ENCODE data around the gene SMG6.
"Not testable (repeated sequence)": the region's sequence is repeated elsewhere in the genome, so short reads cannot be mapped to it uniquely, and the experiment has no call there.

Gene SMG6

GRCh38 chr17:2020721-2021120, 282.9 kb downstream of the SMG6 start:
- peaks cover under 1 to 9% of the 10 kb centered on the region in 2 donors for H3K4me1 Mint-ChIP-seq (ENCODE audit: low read depth in 2 of 2)
- ATAC-seq (replicated peaks), result no peak

GRCh38 chr17:2019723-2020122, 283.9 kb downstream of the SMG6 start:
- Mint-ChIP-seq H3K27me3 (peaks cover 47 to 48% of the 10 kb centered on the region in 2 donors), H3K4me3 (no peak overlapping the region), H3K36me3 (ENCODE audit: insufficient read depth) (peaks cover 6% of the 10 kb centered on the region), H3K9me3 (no peaks in the 10 kb centered on the region), H3K4me1 (ENCODE audit: low read depth in 2 of 2) (peaks cover 0 to 8% of the 10 kb centered on the region in 2 donors), H3K27ac (peak overlapping the region in 1 of 2 donors; percentile 18)
- no peak for ATAC-seq (replicated peaks)
- DNase-seq, result no peak

More at GRCh38 chr17:2020721-2021120, 282.9 kb downstream of the SMG6 start:
- Mint-ChIP-seq H3K36me3 (ENCODE audit: insufficient read depth) (peaks cover 8% of the 10 kb centered on the region), H3K27me3 (peaks cover 39 to 41% of the 10 kb centered on the region in 2 donors), H3K4me3 (no peak overlapping the region), H3K9me3 (no peaks in the 10 kb centered on the region), H3K27ac (no peak overlapping the region)
- no peak for DNase-seq

- ATAC-seq (replicated peaks) (no peak), DNase-seq (no peak)
- Mint-ChIP-seq H3K36me3 (ENCODE audit: insufficient read depth) (peaks cover 3% of the 10 kb centered on the region), H3K4me3 (no peak overlapping the region), H3K27ac (peak overlapping the region in 1 of 2 donors; percentile 18), H3K9me3 (no peaks in the 10 kb centered on the region), H3K4me1 (ENCODE audit: low read depth in 2 of 2) (peaks cover 0 to 8% of the 10 kb centered on the region in 2 donors), H3K27me3 (peaks cover 50 to 56% of the 10 kb centered on the region in 2 donors)
These were observed 284.7 kb downstream of the SMG6 start for GRCh38 chr17:2018716-2019510.

GRCh38 chr17:2017274-2017941, 286.2 kb downstream of the SMG6 start:
- Mint-ChIP-seq H3K9me3 (no peaks in the 10 kb centered on the region), H3K36me3 (ENCODE audit: insufficient read depth) (no peaks in the 10 kb centered on the region), H3K27ac (no peak overlapping the region), H3K4me3 (peak overlapping the region in 1 of 2 donors; percentile 13), H3K27me3 (peaks cover 58 to 67% of the 10 kb centered on the region in 2 donors), H3K4me1 (ENCODE audit: low read depth in 2 of 2) (peaks cover 0 to 6% of the 10 kb centered on the region in 2 donors)
- DNase-seq, result no peak
- no peak for ATAC-seq (replicated peaks)

GRCh38 chr17:2016494-2016893, 287.1 kb downstream of the SMG6 start:
- H3K9me3 Mint-ChIP-seq, result no peaks in the 10 kb centered on the region
- ATAC-seq (replicated peaks), result no peak
- H3K36me3 Mint-ChIP-seq (ENCODE audit: insufficient read depth), result no peaks in the 10 kb centered on the region
- peaks cover 0 to 6% of the 10 kb centered on the region in 2 donors for H3K4me1 Mint-ChIP-seq (ENCODE audit: low read depth in 2 of 2)
- peaks cover 67 to 76% of the 10 kb centered on the region in 2 donors for H3K27me3 Mint-ChIP-seq
- no peak overlapping the region for H3K4me3 Mint-ChIP-seq
- H3K27ac Mint-ChIP-seq, result no peak overlapping the region
- no peak for DNase-seq

GRCh38 chr17:2015314-2015713, 288.3 kb downstream of the SMG6 start:
- no peak overlapping the region for H3K27ac Mint-ChIP-seq
- no peaks in the 10 kb centered on the region for H3K9me3 Mint-ChIP-seq
- H3K4me3 Mint-ChIP-seq, result no peak overlapping the region
- H3K4me1 Mint-ChIP-seq (ENCODE audit: low read depth in 2 of 2), result peaks cover 0 to 2% of the 10 kb centered on the region in 2 donors
- no peaks in the 10 kb centered on the region for H3K36me3 Mint-ChIP-seq (ENCODE audit: insufficient read depth)
- ATAC-seq (replicated peaks) (no peak), DNase-seq (no peak)
- peaks cover 67 to 77% of the 10 kb centered on the region in 2 donors for H3K27me3 Mint-ChIP-seq

GRCh38 chr17:2013994-2014317, 289.6 kb downstream of the SMG6 start:
- H3K27ac Mint-ChIP-seq, result no peak overlapping the region
- H3K36me3 Mint-ChIP-seq (ENCODE audit: insufficient read depth), result no peaks in the 10 kb centered on the region
- ATAC-seq (replicated peaks) (no peak), DNase-seq (no peak)
- H3K9me3 Mint-ChIP-seq, result no peaks in the 10 kb centered on the region
- H3K27me3 Mint-ChIP-seq, result peaks cover 55 to 63% of the 10 kb centered on the region in 2 donors
- no peak overlapping the region for H3K4me3 Mint-ChIP-seq
- peaks cover 0 to 2% of the 10 kb centered on the region in 2 donors for H3K4me1 Mint-ChIP-seq (ENCODE audit: low read depth in 2 of 2)

- H3K36me3 Mint-ChIP-seq (ENCODE audit: insufficient read depth); ATAC-seq (replicated peaks); H3K4me1 Mint-ChIP-seq (ENCODE audit: low read depth in 2 of 2); H3K27ac Mint-ChIP-seq; H3K9me3 Mint-ChIP-seq; DNase-seq; H3K4me3 Mint-ChIP-seq: not testable (repeated sequence)
- peaks cover 50 to 57% of the 10 kb centered on the region in 2 donors for H3K27me3 Mint-ChIP-seq
These were observed 290.2 kb downstream of the SMG6 start for GRCh38 chr17:2013220-2013993.

GRCh38 chr17:2012499-2012898, 291.1 kb downstream of the SMG6 start:
- Mint-ChIP-seq H3K27ac (no peak overlapping the region), H3K9me3 (no peaks in the 10 kb centered on the region), H3K4me1 (ENCODE audit: low read depth in 2 of 2) (no peaks in the 10 kb centered on the region), H3K4me3 (no peak overlapping the region), H3K36me3 (ENCODE audit: insufficient read depth) (no peaks in the 10 kb centered on the region), H3K27me3 (peaks cover 41 to 48% of the 10 kb centered on the region in 2 donors)
- ATAC-seq (replicated peaks) (no peak), DNase-seq (no peak)

GRCh38 chr17:2011411-2012371, 291.9 kb downstream of the SMG6 start:
- Mint-ChIP-seq H3K27ac (peak overlapping the region in 1 of 2 donors; percentile 25), H3K4me3 (no peak overlapping the region), H3K27me3 (peaks cover 33 to 46% of the 10 kb centered on the region in 2 donors), H3K4me1 (ENCODE audit: low read depth in 2 of 2) (no peaks in the 10 kb centered on the region), H3K9me3 (no peaks in the 10 kb centered on the region), H3K36me3 (ENCODE audit: insufficient read depth) (no peaks in the 10 kb centered on the region)
- no peak for DNase-seq
- ATAC-seq (replicated peaks), result no peak

Data from effector memory CD8-positive, alpha-beta T cell (primary cell).